ENCODE data around the gene CTNNBL1. TPM values are rescaled to one million over a fixed set of nuclear protein-coding genes. Genes with fewer than 3 reads are reported as not detected.

The CTNNBL1 gene
- total RNA-seq, 2 donors from 2014 or later: 29.9 to 39.9 TPM

DNA sequence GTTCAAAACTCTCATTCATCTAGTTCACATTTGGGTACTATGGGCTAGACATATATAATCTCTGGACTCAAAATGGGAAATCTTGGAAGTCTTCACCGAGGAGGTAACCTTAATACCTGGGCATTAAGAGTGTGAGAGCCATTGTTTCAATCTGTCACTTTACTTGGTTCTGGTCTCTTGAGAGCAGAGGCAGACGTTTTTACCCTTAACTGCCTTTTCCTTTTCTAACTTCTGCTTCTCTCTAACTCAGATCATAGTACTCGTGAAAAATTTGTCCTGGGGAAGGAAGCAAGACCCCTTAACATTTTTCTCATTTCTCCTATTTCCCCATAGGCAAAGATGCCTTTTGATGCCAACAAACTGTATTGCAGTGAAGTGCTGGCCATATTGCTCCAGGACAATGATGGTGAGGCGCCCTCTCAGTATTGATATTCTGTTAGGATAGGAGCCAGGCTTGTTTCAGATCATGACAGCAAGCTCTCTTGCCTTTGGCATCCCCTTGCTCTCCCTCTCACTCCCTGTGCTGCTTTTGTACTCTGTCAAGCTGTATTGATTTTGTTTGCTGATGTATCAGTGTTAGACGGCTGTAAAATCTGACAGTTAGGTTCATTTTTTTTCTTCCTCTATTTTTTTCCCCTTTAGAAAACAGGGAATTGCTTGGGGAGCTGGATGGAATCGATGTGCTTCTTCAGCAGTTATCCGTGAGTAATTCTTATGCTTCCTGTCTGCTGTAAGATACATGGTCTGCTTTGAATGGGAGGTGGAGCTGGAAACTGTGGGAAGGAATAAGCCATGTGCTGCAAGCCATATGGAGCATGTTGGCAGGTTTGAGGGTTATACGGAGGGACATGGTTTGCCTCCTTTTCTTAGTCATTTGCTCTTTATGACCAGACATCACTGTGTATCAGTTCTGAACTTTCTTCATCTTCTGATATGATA, 83.5 kb downstream of the CTNNBL1 start:
- H3K27me3 ChIP-seq: no peaks in the 10 kb centered on the region
- peaks cover 12% of the 10 kb centered on the region for H3K36me3 ChIP-seq
- no peaks in the 10 kb centered on the region for H3K9me3 ChIP-seq
- H3K4me3 ChIP-seq: no peak overlapping the region
- H3K27ac ChIP-seq: no peak overlapping the region
- TF ChIP-seq, protein P1, sequence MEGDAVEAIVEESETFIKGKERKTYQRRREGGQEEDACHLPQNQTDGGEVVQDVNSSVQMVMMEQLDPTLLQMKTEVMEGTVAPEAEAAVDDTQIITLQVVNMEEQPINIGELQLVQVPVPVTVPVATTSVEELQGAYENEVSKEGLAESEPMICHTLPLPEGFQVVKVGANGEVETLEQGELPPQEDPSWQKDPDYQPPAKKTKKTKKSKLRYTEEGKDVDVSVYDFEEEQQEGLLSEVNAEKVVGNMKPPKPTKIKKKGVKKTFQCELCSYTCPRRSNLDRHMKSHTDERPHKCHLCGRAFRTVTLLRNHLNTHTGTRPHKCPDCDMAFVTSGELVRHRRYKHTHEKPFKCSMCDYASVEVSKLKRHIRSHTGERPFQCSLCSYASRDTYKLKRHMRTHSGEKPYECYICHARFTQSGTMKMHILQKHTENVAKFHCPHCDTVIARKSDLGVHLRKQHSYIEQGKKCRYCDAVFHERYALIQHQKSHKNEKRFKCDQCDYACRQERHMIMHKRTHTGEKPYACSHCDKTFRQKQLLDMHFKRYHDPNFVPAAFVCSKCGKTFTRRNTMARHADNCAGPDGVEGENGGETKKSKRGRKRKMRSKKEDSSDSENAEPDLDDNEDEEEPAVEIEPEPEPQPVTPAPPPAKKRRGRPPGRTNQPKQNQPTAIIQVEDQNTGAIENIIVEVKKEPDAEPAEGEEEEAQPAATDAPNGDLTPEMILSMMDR (IDR thresholded peaks at IDR 0.05): no peak
- DNase-seq (ENCODE audit: low spot score): no peak
- peaks cover 0 to 5% of the 10 kb centered on the region in 2 donors for H3K4me1 ChIP-seq

DNA sequence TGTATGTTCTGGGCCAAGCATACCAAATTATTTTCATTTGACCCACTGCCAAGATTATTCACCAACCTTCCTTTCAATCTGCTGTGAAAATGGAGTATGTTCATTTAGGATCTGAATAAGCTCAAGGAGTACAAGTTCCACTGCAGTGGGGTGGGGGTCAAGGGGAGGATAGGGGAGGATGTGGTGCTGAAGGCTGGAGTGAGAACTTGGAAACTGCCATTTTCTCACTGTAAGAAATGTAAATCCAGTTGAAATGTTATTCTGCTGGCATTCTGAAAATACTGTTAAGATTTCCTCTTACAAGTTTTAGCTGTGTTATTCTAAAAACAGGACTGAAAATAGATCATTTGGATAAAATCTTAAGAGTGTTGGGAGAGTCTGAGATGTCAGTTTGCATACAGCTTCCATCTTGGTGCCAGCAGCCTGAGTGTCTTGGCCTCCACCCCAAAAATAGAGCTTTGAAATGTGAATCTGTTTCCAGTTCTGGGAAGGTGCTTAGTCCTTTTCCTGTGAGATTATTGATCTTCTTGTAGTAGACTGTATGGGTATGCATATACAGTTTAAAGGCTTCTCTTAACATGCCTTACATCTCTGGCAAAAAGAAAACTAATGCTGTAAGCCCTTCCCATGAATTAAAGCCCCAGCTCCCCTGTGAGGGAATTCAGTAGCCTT, 84.3 kb downstream of the CTNNBL1 start:
- H3K9me3 ChIP-seq: no peaks in the 10 kb centered on the region
- no peak for DNase-seq (ENCODE audit: low spot score)
- H3K4me1 ChIP-seq: peaks cover 0 to 5% of the 10 kb centered on the region in 2 donors
- H3K36me3 ChIP-seq: peaks cover 12% of the 10 kb centered on the region
- TF ChIP-seq, protein P1 (IDR thresholded peaks at IDR 0.05): no peak
- no peak overlapping the region for H3K4me3 ChIP-seq
- H3K27ac ChIP-seq: no peak overlapping the region
- no peaks in the 10 kb centered on the region for H3K27me3 ChIP-seq

DNA sequence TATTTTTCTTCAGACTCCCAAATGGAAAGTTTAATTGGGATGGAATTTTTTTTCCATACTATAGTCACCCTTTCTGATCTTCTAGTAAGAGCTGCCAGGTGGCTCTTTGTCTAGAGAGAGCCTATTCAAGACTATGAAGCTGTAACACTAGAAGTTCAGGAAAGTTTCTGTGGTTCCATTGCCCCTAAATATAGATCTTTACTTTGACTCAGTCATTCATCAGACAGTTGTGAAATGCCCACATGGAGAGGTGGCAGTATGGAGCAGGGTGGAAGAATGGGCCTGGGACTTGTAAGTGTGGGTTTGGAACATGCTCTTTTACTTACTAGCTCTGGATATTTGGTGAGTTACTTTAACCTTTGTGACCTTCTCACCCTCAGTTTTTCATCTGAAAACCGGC, 87.8 kb downstream of the CTNNBL1 start:
- Histone ChIP-seq H3K4me1 (peaks cover 0 to 5% of the 10 kb centered on the region in 2 donors), H3K9me3 (no peaks in the 10 kb centered on the region), H3K27ac (no peak overlapping the region), H3K4me3 (no peak overlapping the region), H3K27me3 (no peaks in the 10 kb centered on the region), H3K36me3 (peaks cover 6% of the 10 kb centered on the region)
- DNase-seq (ENCODE audit: low spot score): no peak
- TF ChIP-seq, protein P1 (IDR thresholded peaks at IDR 0.05): no peak

DNA sequence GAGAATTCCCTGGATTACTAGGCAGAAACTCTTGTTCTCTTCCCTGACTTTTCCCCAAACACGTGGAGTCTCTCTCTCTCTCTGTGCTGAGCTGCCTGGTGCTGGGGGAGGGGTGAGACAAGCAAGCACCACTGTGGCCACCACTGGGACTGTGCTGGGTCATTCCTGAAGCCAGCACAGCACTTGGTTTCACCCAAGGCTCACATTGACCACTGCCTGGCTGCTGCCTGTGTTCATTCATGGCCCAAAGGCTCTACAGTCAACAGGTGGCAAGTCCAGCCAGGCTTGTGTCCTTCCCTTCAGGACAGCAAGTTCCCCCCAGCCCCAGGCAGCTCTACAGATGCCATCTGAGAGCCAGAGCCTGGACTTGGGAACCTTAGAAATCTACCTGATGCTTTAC, 92.2 kb downstream of the CTNNBL1 start:
- no peaks in the 10 kb centered on the region for H3K27me3 ChIP-seq
- no peaks in the 10 kb centered on the region for H3K4me1 ChIP-seq
- no peak overlapping the region for H3K4me3 ChIP-seq
- no peak for DNase-seq (ENCODE audit: low spot score)
- TF ChIP-seq, protein P1 (IDR thresholded peaks at IDR 0.05): no peak
- no peak overlapping the region for H3K27ac ChIP-seq
- H3K9me3 ChIP-seq: no peaks in the 10 kb centered on the region
- H3K36me3 ChIP-seq: peaks cover 32% of the 10 kb centered on the region

DNA sequence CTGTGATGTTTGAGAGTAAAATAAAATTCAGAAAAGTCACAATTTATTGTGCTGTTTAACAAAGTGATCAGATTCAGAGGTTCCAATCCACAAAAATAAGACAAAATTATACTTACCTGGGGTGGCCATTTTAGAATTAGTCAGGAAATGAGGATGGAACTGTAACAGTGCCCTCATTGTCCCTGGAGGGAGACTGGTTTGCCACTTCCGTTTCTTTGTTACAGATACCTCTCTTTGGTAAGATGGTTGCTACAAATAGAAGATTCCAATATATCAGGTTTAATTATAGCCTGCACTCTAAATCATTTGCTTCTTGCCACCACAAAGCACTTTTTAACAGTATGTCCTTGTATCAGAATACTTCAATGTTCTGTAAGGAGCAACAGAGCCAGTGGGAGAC, 95.6 kb downstream of the CTNNBL1 start:
- Histone ChIP-seq H3K36me3 (peaks cover 26% of the 10 kb centered on the region), H3K27ac (no peak overlapping the region), H3K4me3 (no peak overlapping the region), H3K27me3 (no peaks in the 10 kb centered on the region), H3K9me3 (no peaks in the 10 kb centered on the region), H3K4me1 (no peaks in the 10 kb centered on the region)
- TF ChIP-seq, protein P1 (IDR thresholded peaks at IDR 0.05): no peak
- no peak for DNase-seq (ENCODE audit: low spot score)

All from right atrium auricular region (tissue), 2 donors.